Endodermal cell (in vitro differentiated cells): ENCODE results near the gene ITPK1. TPM values are rescaled to one million over a fixed set of nuclear protein-coding genes. Genes with fewer than 3 reads are reported as not detected.

ENCODE experiments used
- DNase-seq: peaks from one replicate; pipeline ENCODE4 v3.0.0-alpha.2; 2017
- H3K27ac ChIP-seq: 2 replicates; pipeline ENCODE4 v1.5.1; 2013; ENCODE audit warnings: mild to moderate bottlenecking, low read depth, low read length, moderate library complexity
- H3K27me3 ChIP-seq: 2 replicates; pipeline ENCODE4 v1.6.1; 2013; ENCODE audit warnings: mild to moderate bottlenecking, low read length, moderate library complexity; ENCODE audit not compliant: insufficient read depth, control insufficient read depth, poor library complexity, severe bottlenecking
- H3K36me3 ChIP-seq: 2 replicates; pipeline ENCODE4 v1.7.0; 2013; ENCODE audit warnings: mild to moderate bottlenecking, low read length, moderate library complexity; ENCODE audit not compliant: control insufficient read depth, insufficient read depth
- H3K4me1 ChIP-seq: one replicate; pipeline ENCODE4 v1.7.0; 2013; ENCODE audit warnings: low read length; ENCODE audit not compliant: control insufficient read depth, insufficient read depth
- H3K4me3 ChIP-seq: 2 replicates; pipeline ENCODE4 v1.5.1; 2013; ENCODE audit warnings: mild to moderate bottlenecking, low read length, moderate library complexity
- H3K9ac ChIP-seq: 2 replicates; pipeline ENCODE4 v1.6.1; 2013; ENCODE audit warnings: mild to moderate bottlenecking, low read length, moderate library complexity; ENCODE audit not compliant: poor library complexity, severe bottlenecking; ENCODE audit errors: extremely low read depth
- H3K9me3 ChIP-seq: 2 replicates; pipeline ENCODE4 v1.6.1; 2013; ENCODE audit warnings: mild to moderate bottlenecking, low read length, moderate library complexity; ENCODE audit not compliant: control insufficient read depth
- H3K27ac Mint-ChIP-seq: 2 replicates; pipeline ENCODE4 v1.8.0; 2020; ENCODE audit warnings: mixed read lengths
- H3K27me3 Mint-ChIP-seq: 2 replicates; pipeline ENCODE4 v1.8.0; 2021; ENCODE audit warnings: mild to moderate bottlenecking, mixed read lengths; ENCODE audit not compliant: insufficient read depth
- H3K36me3 Mint-ChIP-seq: 2 replicates; pipeline ENCODE4 v1.8.0; 2020; ENCODE audit warnings: low read depth, mixed read lengths
- H3K4me1 Mint-ChIP-seq: 2 replicates; pipeline ENCODE4 v1.8.0; 2020; ENCODE audit warnings: mixed read lengths
- H3K4me3 Mint-ChIP-seq: 2 replicates; pipeline ENCODE4 v1.8.0; 2020; ENCODE audit warnings: mild to moderate bottlenecking, moderate library complexity, mixed read lengths
- H3K9me3 Mint-ChIP-seq: 2 replicates; pipeline ENCODE4 v1.8.0; 2020; ENCODE audit warnings: mild to moderate bottlenecking, mixed read lengths
- WGBS, 2 experiments: methylation state at CpG; one replicate each; pipeline versions ENCODE4 v1.1.5 to v1.1.7; 2013; ENCODE audit warnings: missing lambda C conversion rate in 2 of 2, mixed read lengths in 1 of 2; ENCODE audit not compliant: insufficient coverage in 1 of 2, insufficient read length in 1 of 2; 5-methylcytosine and 5-hydroxymethylcytosine counted together
- total RNA-seq, 2 donors: library from RNA; stranded (reverse); fragmentation: NEBNext Ultra II Directional in 1 of 2; extraction: Animal tissue kit (Norgen Biotek cat#: 25700) in 1 of 2; gene quantifications; 2 replicates in 1 of 2; 3 replicates in 1 of 2; pipeline ENCODE4 v1.2.1, GENCODE V29; 2021
- TF ChIP-seq, protein P1 (sequence below): fragments of 200-600 bp; sonication (generic); conservative IDR thresholded peaks from 2 replicates; pipeline ENCODE4 v1.5.0; 2021; ENCODE audit warnings: antibody characterized with exemption, mild to moderate bottlenecking

ITPK1 gene
- total RNA-seq, 2 donors from 2014 or later = 59.9 to 66.9 TPM

- Histone ChIP-seq H3K4me1 (no peaks in the 10 kb centered on the region), H3K4me3 (no peak overlapping the region), H3K9ac (no peak overlapping the region), H3K9me3 (peaks cover 32% of the 10 kb centered on the region), H3K36me3 (peaks cover 5% of the 10 kb centered on the region), H3K27me3 (no peaks in the 10 kb centered on the region), H3K27ac (no peak overlapping the region)
- Mint-ChIP-seq H3K36me3 (peaks cover 58% of the 10 kb centered on the region), H3K4me1 (no peaks in the 10 kb centered on the region), H3K27me3 (no peaks in the 10 kb centered on the region), H3K4me3 (no peak overlapping the region), H3K27ac (no peak overlapping the region), H3K9me3 (peaks cover 48% of the 10 kb centered on the region)
- no peak for DNase-seq
- 89 to 92% methylated on average over 6 to 8 of the region's 8 CpGs for WGBS, 2 experiments
- TF ChIP-seq, protein P1, sequence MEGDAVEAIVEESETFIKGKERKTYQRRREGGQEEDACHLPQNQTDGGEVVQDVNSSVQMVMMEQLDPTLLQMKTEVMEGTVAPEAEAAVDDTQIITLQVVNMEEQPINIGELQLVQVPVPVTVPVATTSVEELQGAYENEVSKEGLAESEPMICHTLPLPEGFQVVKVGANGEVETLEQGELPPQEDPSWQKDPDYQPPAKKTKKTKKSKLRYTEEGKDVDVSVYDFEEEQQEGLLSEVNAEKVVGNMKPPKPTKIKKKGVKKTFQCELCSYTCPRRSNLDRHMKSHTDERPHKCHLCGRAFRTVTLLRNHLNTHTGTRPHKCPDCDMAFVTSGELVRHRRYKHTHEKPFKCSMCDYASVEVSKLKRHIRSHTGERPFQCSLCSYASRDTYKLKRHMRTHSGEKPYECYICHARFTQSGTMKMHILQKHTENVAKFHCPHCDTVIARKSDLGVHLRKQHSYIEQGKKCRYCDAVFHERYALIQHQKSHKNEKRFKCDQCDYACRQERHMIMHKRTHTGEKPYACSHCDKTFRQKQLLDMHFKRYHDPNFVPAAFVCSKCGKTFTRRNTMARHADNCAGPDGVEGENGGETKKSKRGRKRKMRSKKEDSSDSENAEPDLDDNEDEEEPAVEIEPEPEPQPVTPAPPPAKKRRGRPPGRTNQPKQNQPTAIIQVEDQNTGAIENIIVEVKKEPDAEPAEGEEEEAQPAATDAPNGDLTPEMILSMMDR = no peak
Measured at GRCh38 chr14:92981726-92982125, 134.0 kb downstream of the ITPK1 start.

GRCh38 chr14:92980866-92981265, 134.9 kb downstream of the ITPK1 start:
- DNase-seq = no peak
- no peaks in the 10 kb centered on the region for H3K27me3 Mint-ChIP-seq
- H3K4me3 ChIP-seq = no peak overlapping the region
- H3K4me1 Mint-ChIP-seq = no peaks in the 10 kb centered on the region
- no peak overlapping the region for H3K27ac Mint-ChIP-seq
- TF ChIP-seq, protein P1 = no peak
- H3K36me3 ChIP-seq = peaks cover 7% of the 10 kb centered on the region
- H3K4me3 Mint-ChIP-seq = no peak overlapping the region
- peaks cover 52% of the 10 kb centered on the region for H3K9me3 Mint-ChIP-seq
- H3K27ac ChIP-seq = no peak overlapping the region
- 93 to 100% methylated on average over 4 of the region's 4 CpGs for WGBS, 2 experiments
- no peaks in the 10 kb centered on the region for H3K27me3 ChIP-seq
- H3K4me1 ChIP-seq = no peaks in the 10 kb centered on the region
- H3K36me3 Mint-ChIP-seq = peaks cover 65% of the 10 kb centered on the region
- no peak overlapping the region for H3K9ac ChIP-seq
- peaks cover 38% of the 10 kb centered on the region for H3K9me3 ChIP-seq

DNA sequence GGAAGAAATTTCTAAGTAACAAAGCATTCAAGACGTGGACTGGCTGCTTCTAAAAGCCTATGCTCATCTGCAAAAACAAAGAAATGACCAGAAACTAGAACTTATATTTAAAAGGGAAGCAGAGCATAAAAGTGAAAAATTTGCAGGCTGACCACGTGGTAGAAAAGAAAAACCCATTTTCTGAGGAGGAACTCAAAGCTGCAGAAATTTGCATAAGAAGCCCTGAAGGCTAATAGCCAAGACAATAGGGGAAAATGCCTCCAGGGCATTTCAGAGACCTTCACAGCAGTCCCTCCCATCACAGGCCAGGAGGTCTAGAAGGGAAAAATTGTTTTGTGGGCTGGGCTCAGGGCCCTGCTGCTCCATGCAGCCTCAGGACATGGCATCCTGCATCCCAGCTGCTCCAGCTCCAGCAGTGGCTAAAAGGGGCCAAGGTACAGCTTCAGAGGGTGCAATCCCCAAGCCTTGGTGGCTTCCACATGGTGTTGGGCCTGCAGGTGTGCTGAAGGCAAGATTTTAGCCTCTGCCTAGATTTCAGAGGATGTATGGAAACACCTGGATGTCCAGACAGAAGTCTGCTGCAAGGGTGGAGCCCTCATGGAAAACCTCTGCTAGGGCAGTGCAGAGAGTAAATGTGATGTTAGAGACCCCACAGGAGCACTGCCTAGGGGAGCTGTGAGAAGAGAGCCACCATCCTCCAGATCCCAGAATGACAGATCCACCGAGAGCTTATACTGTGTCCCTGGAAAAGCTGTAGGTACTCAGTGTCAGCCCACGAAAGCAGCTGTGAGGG, 137.3 kb downstream of the ITPK1 start:
- H3K4me1 Mint-ChIP-seq = no peaks in the 10 kb centered on the region
- peaks cover 52% of the 10 kb centered on the region for H3K9me3 Mint-ChIP-seq
- no peak overlapping the region for H3K4me3 Mint-ChIP-seq
- no peak overlapping the region for H3K27ac Mint-ChIP-seq
- H3K36me3 Mint-ChIP-seq = peaks cover 71% of the 10 kb centered on the region
- H3K4me3 ChIP-seq = no peak overlapping the region
- no peaks in the 10 kb centered on the region for H3K4me1 ChIP-seq
- no peaks in the 10 kb centered on the region for H3K27me3 ChIP-seq
- H3K9me3 ChIP-seq = peaks cover 38% of the 10 kb centered on the region
- 74 to 76% methylated on average over 4 of the region's 4 CpGs for WGBS, 2 experiments
- no peak overlapping the region for H3K27ac ChIP-seq
- peaks cover 7% of the 10 kb centered on the region for H3K36me3 ChIP-seq
- H3K27me3 Mint-ChIP-seq = no peaks in the 10 kb centered on the region
- TF ChIP-seq, protein P1 = no peak
- no peak overlapping the region for H3K9ac ChIP-seq
- DNase-seq = no peak
